Activated CD8-positive, alpha-beta memory T cell treated with anti-CD3 and anti-CD28 coated beads, Interleukin-2, amount 10 ng/mL, durations not matched to agents 7 days and 5 days (primary cell): ENCODE measurements around the gene PLD4. TPM values are rescaled to one million over a fixed set of nuclear protein-coding genes. Genes with fewer than 3 reads are reported as not detected.

ENCODE experiments used
- ATAC-seq: fragments of 150-1000 bp; cut with Tn5 transposase; one replicate; pipeline ENCODE4 v1.10.0; 2021; ENCODE audit warnings: moderate library complexity
- CTCF ChIA-PET: fragments of 350-600 bp; sonication (Branson Sonifier 250); formaldehyde crosslinking; loops from one replicate; lab custom pipeline; 2021; ENCODE audit warnings: antibody characterized with exemption; lab: Charles Lee
- DNase-seq: peaks from one replicate; pipeline ENCODE4 v3.0.0-alpha.2; 2020
- H3K27ac Mint-ChIP-seq: one replicate; pipeline ENCODE4 v1.8.0; 2021; ENCODE audit warnings: mild to moderate bottlenecking, mixed read lengths
- H3K27me3 Mint-ChIP-seq: one replicate; pipeline ENCODE4 v1.8.0; 2021; ENCODE audit warnings: mixed read lengths
- H3K36me3 Mint-ChIP-seq: one replicate; pipeline ENCODE4 v1.8.0; 2021; ENCODE audit warnings: mild to moderate bottlenecking, mixed read lengths
- H3K4me1 Mint-ChIP-seq: one replicate; pipeline ENCODE4 v1.8.0; 2021; ENCODE audit warnings: mixed read lengths
- H3K4me3 Mint-ChIP-seq: one replicate; pipeline ENCODE4 v1.8.0; 2021; ENCODE audit warnings: mild to moderate bottlenecking, moderate library complexity, mixed read lengths
- H3K9me3 Mint-ChIP-seq: one replicate; pipeline ENCODE4 v1.8.0; 2022; ENCODE audit warnings: low read depth, mixed read lengths
- total RNA-seq, 2 experiments: library from RNA; stranded (reverse); gene quantifications; one replicate each; pipeline ENCODE4 v1.2.3, GENCODE V29; 2021

Gene PLD4
- total RNA-seq, 2 experiments from 2014 or later, result not detected

DNA sequence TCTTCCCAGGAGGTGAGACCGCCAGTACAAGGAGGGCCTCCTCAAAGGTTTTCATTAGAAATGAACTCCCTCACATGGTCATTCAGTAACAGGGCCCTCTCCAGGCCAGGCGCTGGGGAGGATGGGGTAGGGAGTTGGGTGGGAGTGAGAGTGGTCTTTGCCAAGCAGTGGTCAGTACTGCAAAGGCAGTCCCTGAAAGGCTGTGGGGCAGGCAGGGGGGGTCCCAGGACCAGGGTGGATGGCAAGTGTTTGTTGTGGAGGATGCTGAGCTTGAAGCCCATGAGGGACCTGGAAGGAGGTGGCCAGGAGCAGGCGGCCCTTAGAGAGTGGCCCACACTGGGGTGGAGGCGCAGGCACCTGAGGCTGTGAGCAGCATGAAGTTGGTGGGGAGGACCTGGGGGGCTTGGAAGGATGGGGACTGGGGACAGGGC, 33.5 kb upstream of the PLD4 start:
- Mint-ChIP-seq H3K4me1 (no peaks in the 10 kb centered on the region), H3K27ac (no peak overlapping the region), H3K4me3 (no peak overlapping the region), H3K9me3 (no peaks in the 10 kb centered on the region), H3K27me3 (no peaks in the 10 kb centered on the region), H3K36me3 (no peaks in the 10 kb centered on the region)
- CTCF ChIA-PET, result interaction anchor here (1.0 kb wide), 1 partner anchor 11 kb away, joined by 3 read pairs; no protein-coding TSS in a partner anchor
- ATAC-seq, result no peak
- DNase-seq, result peak; percentile 39

DNA sequence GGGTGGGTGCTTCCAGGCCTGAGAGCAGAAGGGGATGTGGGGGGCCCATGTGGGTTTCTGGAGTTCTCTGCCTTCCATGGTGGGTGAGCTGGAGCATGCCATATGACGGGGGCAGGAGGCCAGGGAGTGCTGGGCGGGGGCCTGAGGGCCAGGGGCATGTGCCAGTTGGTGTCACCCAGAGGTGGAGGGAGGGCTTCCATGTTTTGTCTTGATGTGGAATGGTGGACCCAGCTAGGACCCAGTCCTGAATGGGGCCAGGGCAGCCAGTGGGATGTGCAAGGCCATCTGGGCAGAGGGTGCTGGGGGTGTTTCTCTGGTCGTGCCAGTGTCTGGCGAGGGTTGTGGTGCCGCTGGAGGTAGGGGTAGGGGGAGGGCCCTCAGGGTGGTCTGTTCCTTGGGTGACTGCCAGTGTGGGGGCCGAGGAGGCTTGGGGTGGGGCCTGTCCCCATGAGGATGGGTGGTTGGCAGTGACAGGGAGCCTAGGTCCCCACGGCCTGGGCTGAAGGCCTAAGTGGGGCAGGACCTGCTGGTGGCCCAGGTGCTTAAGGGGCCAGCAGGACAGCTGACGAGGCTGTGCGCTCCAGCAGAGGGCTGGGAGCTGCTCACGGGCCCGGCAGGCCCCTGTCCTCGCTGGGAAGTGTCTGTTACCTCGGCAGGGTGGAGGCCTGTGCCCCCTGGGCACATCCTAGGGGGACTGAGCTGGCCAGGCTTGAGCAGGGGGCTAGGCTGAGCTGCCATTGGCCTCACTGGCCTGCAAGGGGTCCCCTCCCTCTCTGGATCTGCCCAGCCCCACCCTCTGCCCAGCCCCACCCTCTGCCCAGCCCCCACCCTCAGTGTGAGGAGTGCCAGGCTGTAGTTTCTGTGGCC, 32.8 kb upstream of the PLD4 start:
- Mint-ChIP-seq H3K4me1 (peaks cover 3% of the 10 kb centered on the region), H3K4me3 (no peak overlapping the region), H3K9me3 (no peaks in the 10 kb centered on the region), H3K27me3 (no peaks in the 10 kb centered on the region), H3K27ac (no peak overlapping the region), H3K36me3 (no peaks in the 10 kb centered on the region)
- CTCF ChIA-PET, result interaction anchor here (1.0 kb wide), 1 partner anchor 10 kb away, joined by 3 read pairs; no protein-coding TSS in a partner anchor
- DNase-seq (peak; percentile 39), ATAC-seq (no peak)

DNA sequence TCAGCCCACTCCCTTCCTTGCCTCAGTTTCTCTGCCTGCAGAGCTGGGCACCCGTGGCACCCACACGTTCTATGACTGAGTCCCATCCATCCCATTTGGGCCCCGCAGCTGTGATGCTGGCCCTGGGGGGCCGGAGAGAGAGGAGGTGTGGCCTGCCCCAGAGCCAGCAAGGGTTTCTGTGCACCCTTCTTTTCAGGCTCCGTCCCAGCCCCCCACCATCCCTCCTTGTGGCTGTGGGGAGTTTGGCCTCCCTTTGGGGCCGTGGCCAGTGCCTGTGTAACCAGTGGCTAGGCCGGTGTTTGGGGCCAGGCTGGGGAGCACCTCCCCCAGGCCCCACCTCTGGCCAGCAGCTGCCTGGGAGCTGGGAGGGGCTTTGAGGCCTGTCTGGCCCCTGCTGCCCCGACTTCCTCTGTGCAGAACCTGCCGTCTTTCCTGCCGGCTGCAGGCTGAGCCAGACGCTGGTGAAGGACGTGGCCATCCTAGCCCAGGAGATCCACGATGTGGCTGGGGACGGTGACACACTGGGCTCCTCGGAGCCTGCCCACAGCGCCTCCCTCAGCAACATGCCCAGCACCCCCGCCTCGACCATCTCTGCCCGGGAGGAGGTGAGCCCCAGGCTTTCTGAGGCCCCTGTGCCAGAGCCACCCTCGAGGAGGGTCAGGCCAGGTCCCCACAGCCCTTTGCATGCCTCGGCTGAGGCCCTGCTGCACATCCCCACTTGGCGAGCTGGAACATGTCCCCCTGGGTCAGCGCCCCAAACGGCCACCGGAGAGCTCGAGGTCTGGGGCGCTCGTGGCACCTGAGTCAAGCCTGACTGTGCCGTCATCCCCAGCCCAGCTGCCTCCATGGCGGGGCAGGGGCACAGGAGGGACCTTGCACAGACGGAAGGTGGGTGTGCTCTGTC, 31.9 kb upstream of the PLD4 start:
- CTCF ChIA-PET, result no interaction called here
- no peaks in the 10 kb centered on the region for H3K9me3 Mint-ChIP-seq
- no peaks in the 10 kb centered on the region for H3K36me3 Mint-ChIP-seq
- no peak for DNase-seq
- no peaks in the 10 kb centered on the region for H3K27me3 Mint-ChIP-seq
- peaks cover 3% of the 10 kb centered on the region for H3K4me1 Mint-ChIP-seq
- no peak overlapping the region for H3K27ac Mint-ChIP-seq
- H3K4me3 Mint-ChIP-seq, result no peak overlapping the region
- ATAC-seq, result no peak

DNA sequence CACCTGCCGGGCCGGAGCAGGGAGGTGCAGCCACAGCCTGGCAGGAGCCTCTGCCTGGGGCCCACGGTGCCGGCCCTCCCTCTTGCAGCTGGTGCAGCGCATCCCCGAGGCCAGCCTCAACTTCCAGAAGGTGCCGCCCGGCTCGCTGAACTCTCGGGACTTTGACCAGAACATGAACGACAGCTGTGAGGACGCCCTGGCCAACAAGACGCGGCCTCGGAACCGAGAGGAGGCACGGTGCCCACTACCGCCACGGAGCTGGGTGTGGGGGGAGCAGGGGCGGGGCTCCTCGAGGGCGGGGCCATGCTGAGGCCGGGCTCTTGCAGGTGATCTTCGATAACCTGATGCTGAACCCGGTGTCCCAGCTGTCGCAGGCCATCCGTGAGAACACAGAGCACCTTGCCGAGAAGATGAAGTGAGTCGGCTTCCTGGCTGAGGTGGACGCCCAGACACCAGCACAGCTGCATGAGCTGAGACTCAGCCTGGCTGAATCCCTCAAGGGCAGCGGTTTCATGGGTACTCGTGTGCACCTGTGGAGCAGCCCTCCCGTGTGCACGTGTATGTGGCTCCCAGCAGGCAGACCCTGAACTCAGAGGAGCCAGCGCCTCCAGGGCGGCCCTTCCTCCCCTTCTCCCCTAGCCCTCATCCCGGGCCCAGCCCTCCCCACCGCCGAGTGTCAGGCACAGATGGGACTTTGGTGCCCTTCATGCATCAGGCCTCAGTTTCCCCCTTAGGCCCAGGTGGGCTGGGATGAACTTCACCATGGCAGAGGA, 31.1 kb upstream of the PLD4 start:
- Mint-ChIP-seq H3K4me3 (no peak overlapping the region), H3K27me3 (peaks cover 6% of the 10 kb centered on the region), H3K36me3 (no peaks in the 10 kb centered on the region), H3K27ac (no peak overlapping the region), H3K9me3 (no peaks in the 10 kb centered on the region), H3K4me1 (peaks cover 3% of the 10 kb centered on the region)
- ATAC-seq (no peak), DNase-seq (no peak)
- CTCF ChIA-PET, result no interaction called here

DNA sequence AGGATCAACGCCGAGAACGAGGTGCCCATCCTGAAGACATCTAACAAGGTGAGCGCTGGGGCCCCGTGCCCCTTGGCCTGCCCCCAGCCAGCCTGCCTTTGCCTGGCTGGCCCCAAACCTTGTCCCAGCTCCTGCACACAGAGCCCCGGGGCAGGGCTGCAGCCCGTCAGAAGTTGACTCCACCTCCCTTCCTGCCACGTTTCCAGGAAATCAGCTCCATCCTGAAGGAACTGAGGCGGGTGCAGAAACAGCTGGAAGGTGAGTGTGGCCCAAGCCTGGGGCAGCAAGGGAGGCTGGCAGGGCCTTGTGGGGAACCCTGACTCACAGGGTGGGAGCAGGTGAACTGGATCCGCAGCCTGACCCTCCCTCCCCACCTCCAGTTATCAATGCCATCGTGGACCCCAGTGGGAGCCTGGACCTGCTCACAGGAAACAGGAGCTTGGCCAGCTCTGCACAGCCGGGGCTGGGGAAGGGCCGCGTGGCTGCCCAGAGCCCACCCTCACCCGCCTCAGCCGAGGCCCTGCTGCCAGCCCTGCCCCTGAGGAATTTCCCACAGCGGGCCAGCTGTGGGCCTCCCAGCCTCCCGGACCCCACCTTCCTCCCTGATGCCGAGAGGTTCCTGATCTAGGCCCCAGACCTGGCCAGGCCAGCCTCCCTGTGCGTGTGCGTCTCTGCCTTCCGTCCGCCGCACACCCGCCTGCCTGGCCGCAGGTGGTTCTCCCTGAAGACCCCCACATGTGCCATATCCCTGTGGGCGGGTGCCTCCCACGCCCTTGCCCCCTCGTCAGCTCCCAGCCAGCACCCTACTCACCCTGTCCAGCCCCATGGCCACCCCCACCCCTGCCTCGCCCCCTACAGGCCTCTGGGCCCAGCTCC, 30.1 kb upstream of the PLD4 start:
- DNase-seq (no peak), ATAC-seq (no peak)
- H3K27me3 Mint-ChIP-seq, result peaks cover 9% of the 10 kb centered on the region
- no peak overlapping the region for H3K27ac Mint-ChIP-seq
- peaks cover 3% of the 10 kb centered on the region for H3K4me1 Mint-ChIP-seq
- CTCF ChIA-PET, result interaction anchor here (1.5 kb wide), 1 partner anchor 39 kb away, joined by 4 read pairs; no protein-coding TSS in a partner anchor
- no peaks in the 10 kb centered on the region for H3K36me3 Mint-ChIP-seq
- no peak overlapping the region for H3K4me3 Mint-ChIP-seq
- H3K9me3 Mint-ChIP-seq, result no peaks in the 10 kb centered on the region

DNA sequence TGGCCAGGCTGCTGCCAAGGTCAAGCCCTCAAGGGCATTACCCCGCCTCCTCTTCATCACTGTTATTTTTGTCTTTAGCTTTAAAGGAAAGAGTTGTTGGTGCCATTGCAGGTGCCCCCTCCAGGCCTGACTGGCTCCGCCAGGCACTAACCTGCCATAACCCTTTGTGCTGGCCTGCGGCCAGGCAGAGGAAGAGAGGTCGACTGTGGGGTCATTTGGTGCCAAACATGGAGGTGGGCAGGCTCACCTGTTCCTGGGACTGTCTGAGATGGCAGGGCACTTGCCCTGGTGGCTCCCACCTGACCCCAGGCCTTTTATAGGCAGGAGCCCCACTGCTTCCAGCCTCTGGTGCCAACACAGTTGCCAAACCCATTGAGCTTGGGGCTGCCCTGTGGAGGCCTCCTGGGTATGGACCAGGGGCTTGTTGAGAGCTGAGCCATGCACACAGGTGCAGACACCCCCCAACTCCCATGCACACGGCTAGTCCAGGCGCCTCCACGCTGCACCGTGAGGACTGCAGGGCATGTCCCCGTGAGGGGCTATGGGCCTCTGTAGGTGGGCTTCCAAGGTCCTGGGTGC, 29.4 kb upstream of the PLD4 start:
- ATAC-seq, result no peak
- Mint-ChIP-seq H3K27me3 (peaks cover 16% of the 10 kb centered on the region), H3K9me3 (no peaks in the 10 kb centered on the region), H3K4me3 (no peak overlapping the region), H3K4me1 (peaks cover 3% of the 10 kb centered on the region), H3K27ac (no peak overlapping the region), H3K36me3 (no peaks in the 10 kb centered on the region)
- no peak for DNase-seq
- CTCF ChIA-PET, result interaction anchor here (1.3 to 1.5 kb wide), 2 partner anchors 38 to 149 kb away, joined by 4 to 9 read pairs; no protein-coding TSS in a partner anchor

DNA sequence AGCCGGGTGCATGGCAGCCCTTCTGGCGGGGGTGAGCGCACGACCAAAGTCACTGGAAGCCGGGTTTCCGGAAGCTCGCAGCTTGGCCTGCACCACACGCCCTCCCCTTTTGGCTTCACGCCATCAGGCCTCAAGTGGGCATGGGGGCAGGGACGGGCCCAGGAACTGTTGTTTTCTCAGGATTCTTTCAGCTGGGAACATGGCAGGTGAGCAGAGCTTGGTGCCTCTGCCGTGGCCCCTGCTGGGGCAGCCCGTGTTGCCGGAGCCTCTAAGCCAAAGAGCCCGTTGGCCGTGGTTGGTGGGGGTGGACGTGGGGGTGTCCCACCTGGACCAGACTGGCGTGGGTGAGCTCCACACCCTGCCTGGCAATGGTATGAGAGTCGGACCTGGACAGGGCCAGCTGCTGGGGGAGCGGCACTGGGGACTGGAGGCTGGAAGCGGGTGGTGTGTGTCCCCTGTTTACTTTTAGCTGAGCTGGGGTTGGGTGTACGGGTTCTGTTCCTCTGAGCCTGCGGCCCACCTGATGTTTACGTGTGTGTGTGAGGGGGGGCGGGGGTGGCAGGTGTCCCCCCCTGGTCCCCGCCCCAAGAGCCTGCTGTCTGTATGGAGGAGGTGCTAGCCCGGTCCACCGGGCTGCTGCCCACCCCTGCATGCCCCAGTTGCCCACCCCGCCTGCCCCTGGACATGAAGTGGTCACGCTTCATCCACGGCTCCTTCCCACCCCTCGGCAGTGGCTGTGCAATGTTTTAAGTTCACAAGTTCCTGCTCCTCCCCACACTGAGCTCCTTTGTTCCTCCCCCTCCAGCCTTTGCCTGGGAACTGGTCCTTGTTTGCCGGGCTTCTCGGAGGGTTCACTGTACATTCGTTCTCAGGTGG, 28.7 kb upstream of the PLD4 start:
- ATAC-seq (no peak), DNase-seq (peak; percentile 37)
- H3K9me3 Mint-ChIP-seq, result no peaks in the 10 kb centered on the region
- peaks cover 22% of the 10 kb centered on the region for H3K27me3 Mint-ChIP-seq
- CTCF ChIA-PET, result interaction anchor here (0.7 to 1.5 kb wide), 3 partner anchors 37 to 149 kb away, joined by 3 to 9 read pairs (median 4); no protein-coding TSS in a partner anchor
- no peaks in the 10 kb centered on the region for H3K36me3 Mint-ChIP-seq
- H3K27ac Mint-ChIP-seq, result no peak overlapping the region
- no peak overlapping the region for H3K4me3 Mint-ChIP-seq
- peaks cover 4% of the 10 kb centered on the region for H3K4me1 Mint-ChIP-seq

DNA sequence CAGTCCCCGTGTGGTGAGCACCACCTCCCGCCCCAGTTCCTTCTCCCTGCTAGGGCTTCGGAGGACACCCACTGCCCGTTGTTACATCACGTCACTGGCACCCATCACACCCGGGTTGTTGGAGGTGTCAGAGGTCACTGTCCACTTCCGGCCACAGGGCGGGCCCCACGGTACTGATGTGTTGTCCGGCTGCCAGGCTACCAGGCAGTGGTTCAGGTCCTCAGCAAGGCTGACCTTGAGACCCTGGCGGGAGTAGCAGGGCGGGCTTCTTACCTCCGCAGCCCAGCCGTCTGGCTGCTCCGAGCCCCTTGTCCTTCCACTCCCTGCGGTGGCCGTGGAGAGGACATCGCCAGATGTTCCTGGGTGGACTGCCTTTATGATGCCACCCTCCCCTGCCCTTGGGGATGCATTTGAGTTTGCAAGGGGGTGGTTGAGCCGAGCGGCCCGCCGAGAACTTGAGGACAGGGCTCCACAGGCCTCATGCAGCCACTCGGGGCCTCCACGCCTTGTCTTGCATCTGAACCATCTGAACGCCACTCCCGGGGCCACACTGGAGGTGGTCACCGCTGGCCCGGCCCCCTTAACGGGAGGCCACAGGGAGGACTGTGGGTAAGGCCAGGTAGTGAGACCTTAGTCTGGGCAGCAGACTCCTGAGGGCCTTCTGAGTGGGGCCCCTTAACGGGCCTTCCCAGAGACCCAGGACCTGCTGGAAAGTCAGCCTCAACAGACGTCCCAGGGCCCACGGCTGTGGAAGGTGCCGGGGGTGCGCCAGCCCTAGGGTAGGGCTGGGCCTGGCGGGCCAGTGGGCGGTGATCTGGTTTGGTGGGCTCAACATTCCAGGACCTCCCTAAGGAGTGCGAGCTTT, 27.1 kb upstream of the PLD4 start:
- Mint-ChIP-seq H3K36me3 (no peaks in the 10 kb centered on the region), H3K9me3 (no peaks in the 10 kb centered on the region), H3K27ac (no peak overlapping the region), H3K4me3 (no peak overlapping the region), H3K4me1 (peaks cover 9% of the 10 kb centered on the region), H3K27me3 (peaks cover 32% of the 10 kb centered on the region)
- CTCF ChIA-PET, result interaction anchor here (1.0 kb wide), 1 partner anchor 148 kb away, joined by 3 read pairs; no protein-coding TSS in a partner anchor
- ATAC-seq (no peak), DNase-seq (peak; percentile 39)

DNA sequence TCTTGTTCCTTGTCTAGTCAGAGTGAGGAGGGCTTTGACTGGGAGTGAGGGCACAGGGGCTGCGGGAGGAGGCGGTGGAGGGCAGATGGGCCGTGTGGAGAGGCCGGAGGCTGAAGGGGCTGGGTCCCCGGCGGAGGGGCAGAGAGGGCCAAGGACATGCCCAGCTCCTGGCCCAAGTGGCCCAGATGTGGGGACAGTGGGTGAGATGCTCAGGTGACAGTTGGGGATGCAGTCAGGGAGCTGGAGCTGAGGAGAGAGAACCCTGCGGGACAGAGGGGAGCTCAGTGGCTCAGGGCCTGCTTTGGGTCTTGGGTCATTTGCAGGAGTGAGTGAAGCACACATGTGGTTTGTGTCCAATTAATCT, 26.5 kb upstream of the PLD4 start:
- H3K4me3 Mint-ChIP-seq, result no peak overlapping the region
- CTCF ChIA-PET, result interaction anchor here (1.0 kb wide), 1 partner anchor 148 kb away, joined by 3 read pairs; no protein-coding TSS in a partner anchor
- no peaks in the 10 kb centered on the region for H3K36me3 Mint-ChIP-seq
- no peak overlapping the region for H3K27ac Mint-ChIP-seq
- no peak for DNase-seq
- no peaks in the 10 kb centered on the region for H3K9me3 Mint-ChIP-seq
- no peak for ATAC-seq
- H3K27me3 Mint-ChIP-seq, result peaks cover 33% of the 10 kb centered on the region
- H3K4me1 Mint-ChIP-seq, result peaks cover 9% of the 10 kb centered on the region

DNA sequence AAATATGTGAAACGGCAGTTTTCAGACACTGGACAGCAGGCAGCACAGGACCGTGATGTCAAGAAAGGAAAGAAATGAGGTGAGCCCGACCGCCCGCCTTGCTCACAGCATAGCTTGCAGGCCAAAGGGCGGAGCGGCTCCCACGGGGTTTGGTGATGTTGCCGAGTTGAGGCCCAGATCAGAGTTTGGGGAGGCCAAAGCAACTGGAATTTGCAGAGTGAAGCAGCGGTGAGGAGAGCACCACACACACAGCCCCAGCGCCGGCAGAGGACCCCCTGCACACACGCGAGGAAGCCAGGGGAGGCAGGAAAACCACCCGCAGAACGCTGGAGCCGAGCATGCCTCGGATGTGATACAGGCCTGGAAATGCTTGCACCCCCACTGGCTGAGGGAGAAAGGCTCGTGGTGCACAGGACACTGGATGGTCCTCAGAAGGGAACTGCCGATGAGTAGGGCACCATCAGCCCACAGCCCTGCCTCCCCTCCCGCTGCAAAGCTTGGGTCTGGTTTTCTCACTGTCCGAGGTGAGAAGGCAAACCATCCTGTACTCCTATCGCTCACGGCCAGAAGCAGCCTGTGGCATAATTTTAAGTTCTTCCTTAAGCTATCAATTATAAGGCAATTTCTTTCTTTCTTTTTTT, 25.7 kb upstream of the PLD4 start:
- DNase-seq, result no peak
- Mint-ChIP-seq H3K27me3 (peaks cover 40% of the 10 kb centered on the region), H3K9me3 (no peaks in the 10 kb centered on the region), H3K36me3 (no peaks in the 10 kb centered on the region), H3K4me3 (no peak overlapping the region), H3K27ac (no peak overlapping the region), H3K4me1 (peaks cover 11% of the 10 kb centered on the region)
- CTCF ChIA-PET, result interaction anchor here (1.0 to 1.4 kb wide), 2 partner anchors 147 kb away, joined by 3 read pairs; no protein-coding TSS in a partner anchor
- no peak for ATAC-seq
